CD8-positive, alpha-beta memory T cell (primary cell): Measurements from ENCODE around the gene CPPED1. TPM values are rescaled to one million over a fixed set of nuclear protein-coding genes. Genes with fewer than 3 reads are reported as not detected.
"Not testable (repeated sequence)": the region's sequence is repeated elsewhere in the genome, so short reads cannot be mapped to it uniquely, and the experiment has no call there.

Experiments
- CTCF ChIA-PET: fragments of 350-600 bp; sonication (Branson Sonifier 250); formaldehyde crosslinking; loops from one replicate; lab custom pipeline; 2021; ENCODE audit warnings: antibody characterized with exemption; lab: Charles Lee
- POLR2A ChIA-PET: fragments of 350-600 bp; sonication (Branson Sonifier 250); formaldehyde crosslinking; loops from one replicate; lab custom pipeline; 2021; ENCODE audit warnings: antibody characterized with exemption; lab: Charles Lee
- DNase-seq, 5 donors: peaks; one replicate each; pipeline versions ENCODE4 v3.0.0 to v3.0.0-alpha.2; 2020 to 2022; ENCODE audit warnings: mixed read lengths in 1 of 5
- H3K27ac ChIP-seq: one replicate; pipeline ENCODE4 v1.7.0; 2013; ENCODE audit warnings: low read depth, mild to moderate bottlenecking, low read length, moderate library complexity
- H3K27me3 ChIP-seq: 2 replicates; pipeline ENCODE4 v1.7.0; 2013; ENCODE audit warnings: low read length, mild to moderate bottlenecking; ENCODE audit not compliant: insufficient read depth, poor library complexity, severe bottlenecking
- H3K36me3 ChIP-seq: 2 replicates; pipeline ENCODE4 v1.7.0; 2013; ENCODE audit warnings: mild to moderate bottlenecking, low read length, moderate library complexity; ENCODE audit not compliant: insufficient read depth
- H3K4me1 ChIP-seq: 2 replicates; pipeline ENCODE4 v1.7.0; 2013; ENCODE audit warnings: mild to moderate bottlenecking, low read length, moderate library complexity; ENCODE audit not compliant: insufficient read depth
- H3K4me3 ChIP-seq: 2 replicates; pipeline ENCODE4 v1.7.0; 2013; ENCODE audit warnings: mild to moderate bottlenecking, low read length
- H3K9me3 ChIP-seq: 2 replicates; pipeline ENCODE4 v1.7.0; 2013; ENCODE audit warnings: mild to moderate bottlenecking, low read length
- H3K27ac Mint-ChIP-seq, 8 donors: one replicate each; pipeline ENCODE4 v1.8.0; 2020 to 2021; ENCODE audit warnings: mixed read lengths in 8 of 8, mild to moderate bottlenecking in 6 of 8, inconsistent platforms in 3 of 8, moderate library complexity in 3 of 8
- H3K27me3 Mint-ChIP-seq, 2 donors: one replicate each; pipeline ENCODE4 v1.8.0; 2020 to 2021; ENCODE audit warnings: mixed read lengths in 2 of 2, mild to moderate bottlenecking in 1 of 2, moderate library complexity in 1 of 2
- H3K36me3 Mint-ChIP-seq, 3 donors: one replicate each; pipeline ENCODE4 v1.8.0; 2020 to 2021; ENCODE audit warnings: mixed read lengths in 3 of 3, inconsistent platforms in 1 of 3, mild to moderate bottlenecking in 1 of 3
- H3K4me1 Mint-ChIP-seq, 3 donors: one replicate each; pipeline ENCODE4 v1.8.0; 2020 to 2021; ENCODE audit warnings: mixed read lengths in 3 of 3, inconsistent platforms in 1 of 3, mild to moderate bottlenecking in 1 of 3
- H3K4me3 Mint-ChIP-seq, 7 donors: one replicate each; pipeline ENCODE4 v1.8.0; 2020 to 2021; ENCODE audit warnings: mixed read lengths in 7 of 7, mild to moderate bottlenecking in 6 of 7, moderate library complexity in 4 of 7, inconsistent platforms in 2 of 7
- H3K9me3 Mint-ChIP-seq, 5 donors: one replicate each; pipeline ENCODE4 v1.8.0; 2020 to 2022; ENCODE audit warnings: mixed read lengths in 5 of 5, mild to moderate bottlenecking in 3 of 5, moderate library complexity in 2 of 5, inconsistent platforms in 1 of 5
- polyA plus RNA-seq: library from polyadenylated mRNA; unstranded; fragments of 300-500 nt; fragmentation: Illumina TruSeq; gene quantifications from one replicate; pipeline ENCODE4 v1.2.3, GENCODE V29; 2021
- total RNA-seq, 2 experiments: library from RNA; stranded (reverse); gene quantifications; one replicate each; pipeline ENCODE4 v1.2.3, GENCODE V29; 2021

CPPED1 gene
- total and polyA plus RNA-seq, 3 experiments from 2014 or later: 5.2 to 9.8 (median 7.3) TPM

- H3K4me3 ChIP-seq, H3K27me3 ChIP-seq, H3K9me3 Mint-ChIP-seq, H3K27ac Mint-ChIP-seq, H3K36me3 ChIP-seq, H3K4me1 ChIP-seq, H3K4me1 Mint-ChIP-seq, DNase-seq, CTCF ChIA-PET, POLR2A ChIA-PET, H3K9me3 ChIP-seq, H3K4me3 Mint-ChIP-seq, H3K27ac ChIP-seq: not testable (repeated sequence)
- Mint-ChIP-seq H3K27me3 (peaks cover 11 to 23% of the 10 kb centered on the region in 2 donors), H3K36me3 (peaks cover 0 to 11% (median 0%) of the 10 kb centered on the region in 3 donors)
These were observed 10.0 kb upstream of the CPPED1 start for GRCh38 chr16:12813734-12814133.

- H3K4me1 Mint-ChIP-seq, H3K27ac ChIP-seq, POLR2A ChIA-PET, DNase-seq, CTCF ChIA-PET, H3K27ac Mint-ChIP-seq, H3K4me1 ChIP-seq, H3K9me3 ChIP-seq, H3K36me3 ChIP-seq, H3K4me3 Mint-ChIP-seq, H3K4me3 ChIP-seq, H3K9me3 Mint-ChIP-seq, H3K27me3 ChIP-seq: not testable (repeated sequence)
- Mint-ChIP-seq H3K27me3 (peaks cover 10 to 24% of the 10 kb centered on the region in 2 donors), H3K36me3 (peaks cover 0 to 11% (median 0%) of the 10 kb centered on the region in 3 donors)
These were observed 9.6 kb upstream of the CPPED1 start for GRCh38 chr16:12813321-12813720.

- H3K27ac ChIP-seq: no peak overlapping the region
- ChIA-PET POLR2A (no interaction called here), CTCF (no interaction called here)
- Mint-ChIP-seq H3K4me3 (no peak overlapping the region), H3K27ac (no peak overlapping the region), H3K27me3 (peaks cover 8 to 26% of the 10 kb centered on the region in 2 donors), H3K36me3 (peaks cover 0 to 11% (median 0%) of the 10 kb centered on the region in 3 donors), H3K4me1 (no peaks in the 10 kb centered on the region), H3K9me3 (peaks cover 0 to 7% (median 2%) of the 10 kb centered on the region in 5 donors)
- no peaks in the 10 kb centered on the region for H3K27me3 ChIP-seq
- no peak overlapping the region for H3K4me3 ChIP-seq
- DNase-seq: no peak
- no peaks in the 10 kb centered on the region for H3K9me3 ChIP-seq
- H3K4me1 ChIP-seq: no peaks in the 10 kb centered on the region
- no peaks in the 10 kb centered on the region for H3K36me3 ChIP-seq
These were observed 8.0 kb upstream of the CPPED1 start for GRCh38 chr16:12811441-12812383.

- DNase-seq: no peak
- POLR2A ChIA-PET: no interaction called here
- peaks cover 0 to 8% (median 2%) of the 10 kb centered on the region in 5 donors for H3K9me3 Mint-ChIP-seq
- Histone ChIP-seq H3K36me3 (no peaks in the 10 kb centered on the region), H3K4me3 (no peak overlapping the region), H3K27me3 (no peaks in the 10 kb centered on the region), H3K4me1 (peaks cover 16% of the 10 kb centered on the region), H3K27ac (no peak overlapping the region), H3K9me3 (no peaks in the 10 kb centered on the region)
- peaks cover 19 to 23% (median 20%) of the 10 kb centered on the region in 3 donors for H3K4me1 Mint-ChIP-seq
- H3K36me3 Mint-ChIP-seq: peaks cover 0 to 11% (median 3%) of the 10 kb centered on the region in 3 donors
- H3K27ac Mint-ChIP-seq: peak overlapping the region in 1 of 8 donors; percentile 85
- H3K27me3 Mint-ChIP-seq: peaks cover 1 to 15% of the 10 kb centered on the region in 2 donors
- H3K4me3 Mint-ChIP-seq: peak overlapping the region in 4 of 7 donors; percentile 58 to 93 (median 76)
- CTCF ChIA-PET: interaction anchor here (1.0 kb wide), 1 partner anchor 710 kb away, joined by 3 read pairs; no protein-coding TSS in a partner anchor
These were observed 1.4 kb upstream of the CPPED1 start for GRCh38 chr16:12805066-12805465.

GRCh38 chr16:12804395-12804794 is 708 bp upstream of the CPPED1 start:
- H3K4me3 ChIP-seq: peak overlapping the region; percentile 93
- Mint-ChIP-seq H3K4me1 (peaks cover 19 to 23% (median 20%) of the 10 kb centered on the region in 3 donors), H3K4me3 (peak overlapping the region; percentile 61 to 96 (median 91)), H3K36me3 (peaks cover 1 to 11% (median 3%) of the 10 kb centered on the region in 3 donors), H3K27me3 (peaks cover 1 to 10% of the 10 kb centered on the region in 2 donors), H3K9me3 (peaks cover 0 to 8% (median 0%) of the 10 kb centered on the region in 5 donors), H3K27ac (peak overlapping the region in 3 of 8 donors; percentile 29 to 85 (median 70))
- no peaks in the 10 kb centered on the region for H3K36me3 ChIP-seq
- no peak overlapping the region for H3K27ac ChIP-seq
- DNase-seq: no peak
- ChIA-PET POLR2A (no interaction called here), CTCF (interaction anchor here (1.0 to 1.6 kb wide), 3 partner anchors 11 to 725 kb away, joined by 3 to 4 read pairs (median 3); no protein-coding TSS in a partner anchor)
- no peaks in the 10 kb centered on the region for H3K9me3 ChIP-seq
- no peaks in the 10 kb centered on the region for H3K27me3 ChIP-seq
- H3K4me1 ChIP-seq: peaks cover 16% of the 10 kb centered on the region

- Histone ChIP-seq H3K4me1 (peaks cover 16% of the 10 kb centered on the region), H3K27ac (peak overlapping the region; percentile 70), H3K36me3 (no peaks in the 10 kb centered on the region), H3K4me3 (peak overlapping the region; percentile 93), H3K27me3 (no peaks in the 10 kb centered on the region), H3K9me3 (no peaks in the 10 kb centered on the region)
- CTCF ChIA-PET: no interaction called here
- POLR2A ChIA-PET: no interaction called here
- peak overlapping the region; percentile 90 to 96 (median 92) for H3K4me3 Mint-ChIP-seq
- peaks cover 0 to 8% (median 0%) of the 10 kb centered on the region in 5 donors for H3K9me3 Mint-ChIP-seq
- DNase-seq: no peak
- peak overlapping the region in 5 of 8 donors; percentile 83 to 95 (median 89) for H3K27ac Mint-ChIP-seq
- H3K4me1 Mint-ChIP-seq: peaks cover 19 to 23% (median 20%) of the 10 kb centered on the region in 3 donors
- H3K27me3 Mint-ChIP-seq: peaks cover 0 to 4% of the 10 kb centered on the region in 2 donors
- H3K36me3 Mint-ChIP-seq: peaks cover 1 to 15% (median 3%) of the 10 kb centered on the region in 3 donors
These were observed 1.0 kb downstream of the CPPED1 start for GRCh38 chr16:12802661-12803060.

GRCh38 chr16:12802048-12802447 is 1.6 kb downstream of the CPPED1 start:
- ChIA-PET CTCF (no interaction called here), POLR2A (no interaction called here)
- Mint-ChIP-seq H3K27ac (peak overlapping the region in 2 of 8 donors; percentile 17 to 85), H3K4me3 (peak overlapping the region; percentile 43 to 93 (median 90)), H3K36me3 (peaks cover 1 to 15% (median 3%) of the 10 kb centered on the region in 3 donors), H3K27me3 (peaks cover 0 to 4% of the 10 kb centered on the region in 2 donors), H3K4me1 (peaks cover 19 to 23% (median 20%) of the 10 kb centered on the region in 3 donors), H3K9me3 (peaks cover 0 to 8% (median 0%) of the 10 kb centered on the region in 5 donors)
- Histone ChIP-seq H3K27ac (peak overlapping the region; percentile 70), H3K36me3 (no peaks in the 10 kb centered on the region), H3K4me3 (no peak overlapping the region), H3K4me1 (peaks cover 16% of the 10 kb centered on the region), H3K9me3 (no peaks in the 10 kb centered on the region), H3K27me3 (no peaks in the 10 kb centered on the region)
- DNase-seq: no peak
